NCI-H1417 (cell line): Measurements from ENCODE around the gene FBXL7.

Experiments
- DNase-seq, 3 experiments: peaks; one replicate each; lab custom pipeline; 2025; lab: John Stamatoyannopoulos, UW

Gene FBXL7

DNA sequence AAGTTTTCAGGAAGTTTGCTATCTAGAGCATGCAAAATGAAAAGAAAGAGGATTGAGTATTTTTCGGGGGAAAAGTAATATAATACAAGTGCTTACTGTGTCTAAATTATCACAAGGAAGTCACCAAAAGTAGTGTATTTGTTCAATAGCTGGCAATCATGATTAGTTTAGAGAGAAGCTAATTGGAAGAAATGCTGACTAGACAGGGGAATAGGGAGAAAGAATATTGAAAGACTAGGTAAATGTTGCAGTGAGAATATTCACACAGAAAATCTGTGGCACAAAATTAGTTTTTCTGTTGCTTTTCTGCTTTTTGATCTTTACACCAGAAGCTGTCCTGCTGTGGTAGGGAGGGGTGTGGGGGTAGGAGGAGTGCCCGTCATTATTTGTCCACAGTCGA is 440.9 kb downstream of the FBXL7 start:
- no peak for DNase-seq

- DNase-seq = no peak
Measured at GRCh38 chr5:15943487-15943886, 443.5 kb downstream of the FBXL7 start.

DNA sequence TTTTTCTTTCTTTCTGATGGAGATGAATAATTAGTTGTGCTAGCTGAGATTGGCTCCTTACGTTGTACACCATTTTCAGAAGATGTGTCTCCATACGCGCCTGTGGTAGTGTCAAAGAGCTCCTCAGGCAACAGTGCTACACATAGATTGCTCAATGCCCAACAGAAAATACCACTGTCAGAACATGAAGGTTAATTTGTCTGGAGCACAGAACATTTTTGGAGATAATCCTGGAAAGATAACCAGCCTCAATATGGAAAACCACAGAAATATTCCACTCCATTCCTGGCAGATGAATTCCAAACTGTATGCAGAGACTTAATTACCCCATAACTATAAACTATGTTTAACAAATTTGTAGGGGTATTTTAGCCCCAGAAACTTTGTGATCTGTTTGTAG is 446.0 kb downstream of the FBXL7 start:
- DNase-seq = no peak

- DNase-seq = no peak
Measured at GRCh38 chr5:15948190-15948589, 448.2 kb downstream of the FBXL7 start.

DNA sequence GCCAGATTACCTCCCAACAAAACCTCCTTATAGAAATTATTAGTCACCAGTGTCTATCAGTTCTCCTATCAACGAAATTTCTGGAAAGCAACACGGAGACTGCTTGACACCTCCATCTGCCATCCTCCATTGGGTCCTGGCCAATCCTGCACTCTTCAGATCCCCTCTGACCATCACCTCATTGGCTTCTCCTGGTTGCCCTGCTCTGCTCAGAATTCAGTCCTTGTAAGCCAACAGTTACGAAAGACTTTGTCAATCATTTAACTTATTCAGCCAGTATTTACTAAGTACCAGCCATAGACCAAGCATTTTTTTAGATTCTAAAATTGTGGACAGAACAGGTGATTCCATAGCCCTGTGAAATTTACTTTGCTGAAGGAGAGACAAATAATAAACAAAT is 451.1 kb downstream of the FBXL7 start:
- no peak for DNase-seq

DNA sequence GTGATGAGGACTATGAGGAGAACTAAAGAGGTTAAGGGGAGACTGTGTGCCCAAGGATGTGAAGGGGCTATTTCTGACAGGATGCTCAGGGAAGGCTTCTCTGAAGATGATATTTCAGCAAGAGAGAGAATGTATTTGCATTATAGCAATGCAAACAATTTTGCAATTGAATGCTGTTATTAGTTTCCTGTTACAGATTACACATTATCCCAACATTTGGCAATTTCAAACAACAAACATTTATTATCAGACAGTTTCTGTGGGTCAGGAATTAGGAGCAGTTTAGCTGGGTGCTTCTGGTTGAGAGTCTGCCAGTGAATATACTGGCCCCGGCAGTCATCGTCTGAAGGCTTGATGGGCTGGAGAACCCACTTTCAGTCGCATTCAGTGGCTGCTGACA is 451.6 kb downstream of the FBXL7 start:
- DNase-seq = no peak

GRCh38 chr5:15956622-15957021 is 456.6 kb downstream of the FBXL7 start:
- no peak for DNase-seq

DNA sequence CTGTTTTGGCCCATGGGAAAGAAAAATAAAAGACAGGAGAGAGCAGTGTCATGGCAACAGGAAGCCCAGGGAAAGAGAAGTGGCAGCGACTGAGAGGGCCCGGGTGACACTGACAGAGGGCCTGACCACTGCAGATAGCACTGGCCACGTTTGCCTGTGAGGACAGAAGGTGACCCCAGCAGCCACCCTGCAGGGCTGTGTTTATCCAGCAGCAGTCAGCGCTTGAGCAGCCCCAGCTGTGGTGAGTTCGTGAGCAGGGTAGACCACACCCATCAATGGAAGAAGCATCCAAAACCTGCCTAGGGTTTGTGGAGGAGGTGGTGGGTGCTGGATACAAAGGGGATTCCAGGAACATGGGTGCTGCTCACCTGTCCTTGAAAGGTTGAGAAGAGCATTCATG is 457.1 kb downstream of the FBXL7 start:
- DNase-seq = no peak

DNA sequence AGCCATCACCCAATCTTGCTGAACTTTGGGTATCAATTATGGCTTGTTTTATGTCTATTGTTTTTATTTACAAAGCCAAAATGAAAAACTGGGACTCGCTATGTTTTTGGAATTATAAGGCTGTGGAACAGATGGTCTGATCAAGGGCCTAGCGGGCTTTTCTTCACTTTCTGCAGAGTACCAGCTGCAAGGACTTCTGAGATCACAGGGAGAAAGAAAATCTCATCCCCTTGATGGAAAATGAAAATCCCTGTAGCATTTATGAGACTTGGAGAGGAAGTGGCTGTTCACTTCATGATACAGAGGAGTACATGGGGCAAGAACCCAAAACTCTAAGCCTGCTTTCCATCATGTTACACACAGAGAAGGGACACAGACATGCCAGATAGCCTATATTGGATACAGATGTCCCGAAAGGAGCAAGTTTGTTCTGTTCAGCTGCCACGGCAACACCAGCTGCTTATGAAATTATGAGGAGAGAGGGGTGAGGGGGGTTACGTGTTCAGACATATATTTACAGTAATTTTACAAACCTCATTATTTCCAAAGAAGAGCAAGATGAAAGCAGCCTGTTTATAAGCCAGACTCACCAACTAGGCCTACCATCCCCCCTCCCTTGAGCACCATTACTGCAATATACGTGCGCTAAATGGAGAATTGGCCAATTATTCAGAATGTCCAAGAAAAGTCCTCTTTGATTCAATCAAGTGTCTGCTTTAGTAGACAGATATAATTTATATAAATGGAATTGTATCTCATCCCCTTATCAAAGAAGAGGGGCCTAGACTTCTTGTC is 459.6 kb downstream of the FBXL7 start:
- DNase-seq = no peak

DNA sequence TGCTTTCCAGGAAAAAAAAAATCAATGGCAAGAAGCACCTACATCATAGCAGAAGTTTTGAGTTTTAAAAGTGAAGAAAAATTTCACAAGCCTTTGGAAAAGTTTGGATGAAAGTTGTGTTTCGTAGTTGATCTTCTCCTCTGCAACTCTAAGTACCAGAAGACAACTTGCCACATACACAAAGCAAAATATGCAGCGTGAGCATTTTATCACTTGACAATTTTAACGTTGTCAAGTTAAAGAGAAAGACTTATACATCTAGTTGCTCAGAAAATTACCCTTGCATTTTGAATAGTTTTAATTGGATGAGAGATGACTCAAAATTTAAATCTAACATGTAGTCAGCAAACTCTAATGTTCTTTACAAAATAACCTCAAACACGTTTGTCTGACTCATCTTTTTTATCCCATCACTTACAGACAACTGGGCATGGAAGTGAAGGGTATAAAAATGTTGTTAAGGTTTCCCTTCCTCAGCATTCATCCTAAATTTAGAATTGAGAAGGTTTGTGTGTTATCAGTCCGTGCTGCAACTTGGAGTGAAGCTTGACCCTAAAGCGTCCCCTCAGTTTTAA is 466.2 kb downstream of the FBXL7 start:
- DNase-seq = no peak

- no peak for DNase-seq
Measured at GRCh38 chr5:15966651-15967050, 466.7 kb downstream of the FBXL7 start.

- no peak for DNase-seq
Measured at GRCh38 chr5:15968993-15969392, 469.0 kb downstream of the FBXL7 start.

- no peak for DNase-seq
Measured at GRCh38 chr5:15977851-15978250, 477.9 kb downstream of the FBXL7 start.

DNA sequence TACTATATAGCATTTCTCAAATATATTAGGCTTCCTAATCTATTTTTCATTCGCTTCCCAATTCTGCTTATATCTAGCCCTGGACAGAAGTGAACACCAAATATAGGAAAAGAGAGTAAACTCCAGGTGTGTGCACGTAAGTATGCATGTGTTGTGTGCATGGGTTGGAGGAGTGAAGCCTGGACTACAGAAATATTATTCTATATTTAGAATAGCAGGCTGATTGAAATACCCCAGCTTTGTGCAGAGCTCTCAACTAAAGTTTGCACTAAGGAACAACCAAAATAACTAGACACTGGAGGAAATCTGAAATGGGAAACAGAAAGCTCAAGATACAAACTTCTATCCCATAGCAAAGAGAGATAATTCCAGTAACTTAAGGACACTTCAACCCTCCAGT is 480.9 kb downstream of the FBXL7 start:
- DNase-seq = no peak

- DNase-seq = no peak
Measured at GRCh38 chr5:15983392-15983791, 483.4 kb downstream of the FBXL7 start.
